Mammary epithelial cell (primary cell): ENCODE data around the gene CLTC.

Experiments used
- CTCF ChIP-seq, 2 donors: IDR thresholded peaks in 1 of 2; conservative IDR thresholded peaks in 1 of 2; 2 replicates each; pipeline ENCODE4 v1.5.1; 2011 to 2012; ENCODE audit warnings: inconsistent platforms in 2 of 2, low read length in 2 of 2, mild to moderate bottlenecking in 2 of 2, control low read depth in 1 of 2, low read depth in 1 of 2; ENCODE audit not compliant: insufficient read depth in 1 of 2; ENCODE audit errors: extremely low read depth in 1 of 2
- EZH2 ChIP-seq: IDR thresholded peaks from 2 replicates; pipeline ENCODE4 v1.6.1; 2012; ENCODE audit warnings: low read length, inconsistent platforms, borderline replicate concordance

- no peak for TF ChIP-seq CTCF (conservative IDR thresholded peaks at IDR 0.05 in 1 of 2, IDR thresholded peaks at IDR 0.05 in 1 of 2; ENCODE audit: extremely low read depth in 1 of 2, insufficient read depth in 1 of 2, low read depth in 1 of 2, low read length in 2 of 2)
- TF ChIP-seq EZH2, result no peak
Observed at GRCh38 chr17:59621771-59622170, 2.1 kb downstream of the CLTC start.
